HEK293T (cell line): ENCODE measurements around the gene C1QTNF3.
"Not testable (repeated sequence)": the region's sequence is repeated elsewhere in the genome, so short reads cannot be mapped to it uniquely, and the experiment has no call there.

ENCODE experiments used
- ARNT ChIP-seq: fragments of 450-650 bp; IDR thresholded peaks from 2 replicates; pipeline ENCODE4 v1.6.1; 2017; ENCODE audit warnings: mild to moderate bottlenecking
- ELF4 ChIP-seq: fragments of 450-650 bp; IDR thresholded peaks from 2 replicates; pipeline ENCODE4 v1.6.1; 2017; ENCODE audit warnings: antibody characterized with exemption
- FOXA1 ChIP-seq: fragments of 450-650 bp; IDR thresholded peaks from 2 replicates; pipeline ENCODE4 v1.6.1; 2016; ENCODE audit warnings: mild to moderate bottlenecking
- L3MBTL2 ChIP-seq: fragments of 450-650 bp; conservative IDR thresholded peaks from 2 replicates; pipeline ENCODE4 v1.6.1; 2016; ENCODE audit warnings: mild to moderate bottlenecking
- LEF1 ChIP-seq: fragments of 450-650 bp; IDR thresholded peaks from 2 replicates; pipeline ENCODE4 v1.6.1; 2017; ENCODE audit warnings: mild to moderate bottlenecking, borderline replicate concordance
- NFRKB ChIP-seq: fragments of 450-650 bp; IDR thresholded peaks from 2 replicates; pipeline ENCODE4 v1.6.1; 2016; ENCODE audit warnings: mild to moderate bottlenecking, moderate library complexity

DNA sequence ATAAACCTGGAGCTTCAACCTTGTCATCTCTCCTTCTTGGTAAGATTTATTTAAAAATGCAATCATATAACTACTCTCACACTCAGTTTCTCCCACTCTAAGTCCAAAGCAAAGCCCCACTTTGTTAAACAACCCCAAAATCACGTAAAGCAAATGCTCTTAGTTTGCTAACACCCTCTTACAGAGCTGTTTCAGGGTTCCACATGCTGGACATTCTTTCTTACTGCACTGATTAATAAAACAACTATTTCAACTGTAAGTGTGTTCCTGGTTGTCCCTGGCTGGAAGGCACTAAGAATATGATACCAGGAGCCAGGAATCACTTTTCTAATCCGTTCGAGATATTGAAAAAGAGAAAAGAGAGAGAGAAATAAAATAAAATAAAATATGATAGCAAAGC lies 31.5 kb upstream of the C1QTNF3 start:
- TF ChIP-seq LEF1, L3MBTL2, FOXA1, ELF4, NFRKB, ARNT: not testable (repeated sequence)
